ENCODE results near the gene HDHD3.
A peak's percentile ranks its signal among the peaks of the same experiment; 100 is the strongest.

HDHD3 gene

DNA sequence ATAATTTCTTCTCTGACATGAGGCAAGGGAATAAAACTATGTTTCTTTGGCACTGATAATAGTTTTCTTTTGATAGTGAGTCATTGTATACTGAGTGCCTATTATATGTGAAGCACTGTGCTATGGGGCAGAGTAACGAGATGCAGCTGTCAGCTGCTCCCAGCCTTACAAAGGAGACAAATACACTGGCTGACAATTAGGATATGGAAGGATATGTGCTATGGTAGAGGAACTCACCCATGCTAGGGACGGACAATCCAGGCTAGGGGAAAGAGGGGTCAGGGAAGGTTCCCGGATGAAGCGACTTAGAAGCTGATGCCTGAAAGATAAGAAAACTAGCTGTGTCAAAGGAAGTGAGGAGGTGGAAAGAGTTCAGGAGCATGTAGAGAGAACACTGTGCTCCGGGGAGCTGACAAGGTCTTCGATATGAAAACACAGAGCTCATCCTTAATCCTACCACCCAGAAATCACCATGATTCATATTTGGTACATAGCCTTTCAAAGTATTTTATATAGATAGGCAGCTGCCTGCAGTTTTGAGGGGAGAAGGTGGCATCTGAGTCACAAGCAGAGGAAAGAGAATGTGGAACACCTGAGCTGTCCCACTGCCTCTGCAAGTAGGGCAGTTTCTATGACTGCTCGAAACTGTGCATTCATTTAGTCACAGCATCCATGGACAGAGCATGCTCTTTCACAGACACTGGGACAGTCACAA lies 15.3 kb downstream of the HDHD3 start:
- DNase-seq, result peak; percentile 41

DNA sequence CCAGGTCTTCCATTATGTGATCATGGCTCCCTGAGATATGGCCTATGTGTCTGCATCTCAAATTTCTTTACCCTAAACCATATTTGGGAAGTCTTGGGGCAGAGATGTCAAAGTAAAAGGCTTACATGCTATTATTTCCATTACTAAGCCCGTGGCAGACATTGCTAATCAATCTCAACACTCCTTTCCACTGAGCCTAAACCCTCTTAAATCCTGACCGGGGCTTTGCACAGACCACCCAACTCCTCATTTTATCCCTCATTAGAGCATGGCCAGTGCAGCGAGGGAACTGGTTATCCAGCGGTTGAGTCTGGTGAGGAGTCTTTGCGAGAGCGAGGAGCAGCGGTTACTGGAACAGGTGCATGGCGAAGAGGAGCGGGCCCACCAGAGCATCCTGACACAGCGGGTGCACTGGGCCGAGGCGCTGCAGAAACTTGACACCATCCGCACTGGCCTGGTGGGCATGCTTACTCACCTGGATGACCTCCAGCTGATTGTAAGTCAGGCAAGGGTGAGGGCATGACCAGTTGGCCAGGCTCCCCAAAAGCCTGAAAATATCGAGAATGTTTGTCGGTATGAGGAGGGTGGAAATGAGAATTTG lies 16.4 kb downstream of the HDHD3 start:
- no peak for DNase-seq

DNA sequence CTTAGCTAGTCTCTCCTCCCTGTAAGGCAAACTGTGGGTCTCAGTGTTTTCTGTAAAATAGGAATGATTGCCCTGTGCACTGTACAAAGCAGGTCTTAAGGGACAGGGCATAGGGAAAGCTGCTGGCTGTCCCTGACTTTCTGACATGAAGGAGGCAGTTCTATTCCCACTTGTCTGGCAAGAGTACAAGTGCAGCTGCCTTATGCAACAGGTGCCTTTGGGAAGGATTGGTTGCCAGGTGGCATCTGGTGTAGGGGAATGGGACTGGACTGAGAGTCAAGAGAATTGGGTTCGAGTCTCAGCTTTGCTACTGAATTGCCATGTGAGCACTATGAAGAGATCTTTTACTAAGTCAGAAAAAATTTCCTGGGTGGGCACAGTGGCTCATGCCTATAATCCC lies 17.4 kb downstream of the HDHD3 start:
- no peak for DNase-seq

DNA sequence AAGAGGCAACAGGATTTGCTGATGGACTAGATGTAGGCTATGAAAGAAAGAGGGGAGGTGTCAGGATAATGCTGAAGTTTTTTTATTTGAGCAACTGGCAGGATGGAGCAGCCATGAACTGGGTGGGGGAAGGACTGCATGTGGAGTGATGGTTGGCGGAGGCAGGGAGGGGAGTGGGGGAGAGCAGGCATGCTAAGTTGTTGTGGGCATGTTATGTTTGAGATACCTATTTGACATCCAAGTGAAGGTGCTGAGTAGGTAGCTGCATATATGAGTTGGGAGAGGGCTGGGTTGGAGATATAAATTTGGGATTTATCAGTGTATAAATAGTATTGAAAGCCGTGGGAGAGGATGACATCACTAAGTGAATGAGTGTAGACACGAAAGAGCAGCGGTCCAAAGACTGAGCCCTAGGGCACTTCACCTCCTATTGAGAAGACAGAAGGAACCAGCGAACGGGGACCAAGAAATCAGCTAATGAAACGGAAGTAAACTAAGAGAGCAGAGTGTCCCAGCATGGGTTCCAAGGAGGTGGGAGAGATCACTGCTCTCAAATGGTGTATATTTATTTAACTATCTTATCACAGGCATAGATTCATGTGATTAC lies 20.0 kb downstream of the HDHD3 start:
- DNase-seq, result peak; percentile 3

DNA sequence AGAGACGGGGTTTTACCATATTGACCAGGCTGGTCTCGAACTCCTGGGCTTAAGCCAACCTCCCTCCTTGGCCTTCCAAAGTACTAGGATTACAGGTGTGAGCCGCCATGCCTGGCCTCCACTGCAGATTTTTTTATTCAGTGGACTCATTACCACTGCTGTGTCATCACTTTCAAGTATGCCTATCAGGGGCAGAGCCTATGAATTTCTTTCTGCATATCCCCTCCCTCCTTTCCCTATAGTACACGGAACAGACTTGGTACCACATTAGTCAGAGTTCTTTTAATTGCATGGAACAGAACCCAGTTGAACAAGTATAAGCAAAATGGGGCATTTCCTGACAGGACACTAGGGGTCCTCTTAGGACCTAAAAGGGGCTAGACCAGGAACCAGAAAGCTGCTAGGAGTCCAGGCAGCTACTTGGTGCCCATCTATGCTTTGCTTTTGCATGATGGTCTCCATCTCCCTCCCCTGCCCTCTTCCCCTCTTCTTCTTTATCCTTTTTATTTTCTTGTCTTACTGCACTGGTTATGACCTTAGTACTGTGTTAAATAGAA lies 21.7 kb downstream of the HDHD3 start:
- peak; percentile 8 for DNase-seq

DNA sequence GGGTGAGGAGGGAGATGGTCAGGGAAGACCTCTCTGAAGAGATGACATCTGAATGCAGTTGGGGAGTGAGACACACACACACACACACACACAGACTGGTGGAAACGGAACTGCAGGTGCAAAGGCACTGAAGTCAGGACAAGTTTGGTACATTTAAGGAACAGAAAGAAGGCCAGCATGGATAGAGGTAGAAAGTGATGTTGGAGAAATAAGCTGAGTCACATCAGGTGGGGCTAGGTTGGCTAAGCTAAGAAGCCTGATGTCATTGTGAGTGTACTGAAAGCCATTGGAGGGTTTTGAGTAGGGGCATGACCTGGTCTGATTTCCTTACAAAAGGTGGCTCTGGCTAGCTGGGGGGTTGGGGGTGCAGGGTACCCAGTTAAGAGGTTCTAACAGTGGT lies 24.4 kb downstream of the HDHD3 start:
- DNase-seq, result peak; percentile 20

DNA sequence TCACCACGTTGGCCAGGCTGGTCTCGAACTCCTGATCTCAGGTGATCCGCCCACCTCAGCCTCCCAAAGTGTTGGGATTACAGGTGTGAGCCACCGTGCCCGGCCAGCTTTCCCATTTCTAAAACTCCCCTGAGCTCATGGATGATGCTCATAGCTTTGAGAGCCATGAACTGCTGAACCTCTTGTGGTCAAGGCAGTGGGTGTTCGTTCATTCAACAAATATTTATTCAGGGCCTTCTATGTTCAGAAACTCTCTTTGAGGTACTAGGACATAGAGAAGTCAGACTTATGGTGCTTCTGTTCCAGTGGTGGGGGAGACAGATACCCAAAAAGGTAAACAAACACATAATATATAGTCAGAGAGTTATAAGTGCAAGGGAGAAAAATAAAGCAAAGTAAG lies 24.8 kb downstream of the HDHD3 start:
- DNase-seq, result no peak

DNA sequence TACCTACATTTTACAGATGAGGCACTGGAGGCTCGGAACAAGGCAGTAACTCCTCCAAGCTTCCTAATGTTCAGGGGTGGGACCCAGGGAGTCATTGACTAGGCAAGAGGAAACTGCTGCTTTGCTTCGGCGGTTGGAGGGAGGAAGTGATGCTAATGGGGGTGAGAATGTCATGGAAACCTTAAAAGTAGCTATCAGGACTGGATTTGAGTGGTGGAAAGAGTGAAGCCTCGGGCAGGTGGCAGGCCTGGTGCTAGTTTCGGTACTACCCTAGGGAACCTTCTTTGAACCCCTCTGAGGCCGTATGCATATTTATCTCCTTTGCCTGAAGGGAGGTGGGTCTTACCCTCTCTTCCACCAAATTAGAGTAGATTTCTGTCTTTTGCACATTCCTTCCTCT lies 25.8 kb downstream of the HDHD3 start:
- peak; percentile 61 for DNase-seq

DNA sequence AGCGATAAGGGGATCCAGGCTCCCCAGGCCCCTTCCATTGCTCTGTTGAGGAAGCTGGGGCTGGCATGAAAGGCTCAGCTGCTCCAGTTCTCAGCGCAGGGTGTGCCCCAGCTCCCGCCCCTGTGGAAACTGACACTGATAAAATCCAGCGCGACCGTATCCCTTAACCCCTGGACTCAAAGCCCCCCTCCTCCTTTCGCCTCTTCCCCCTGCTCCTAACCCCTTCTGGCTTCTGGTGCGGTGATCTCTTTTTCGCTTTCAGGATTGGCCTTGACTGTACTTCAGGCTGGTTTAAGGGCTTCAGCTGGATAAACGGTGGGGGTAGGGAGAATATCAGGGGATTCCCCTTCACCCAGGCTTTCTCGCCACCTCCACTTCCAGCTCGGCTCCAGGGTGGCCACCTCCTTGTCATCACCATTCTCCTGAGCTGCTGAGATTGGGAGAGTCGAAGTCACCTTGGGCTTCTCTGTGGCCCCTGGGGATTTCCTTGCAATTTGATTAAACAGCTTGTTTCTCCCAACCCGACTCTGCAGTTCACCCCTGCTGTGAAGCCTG lies 26.6 kb downstream of the HDHD3 start:
- peak; percentile 36 for DNase-seq

DNA sequence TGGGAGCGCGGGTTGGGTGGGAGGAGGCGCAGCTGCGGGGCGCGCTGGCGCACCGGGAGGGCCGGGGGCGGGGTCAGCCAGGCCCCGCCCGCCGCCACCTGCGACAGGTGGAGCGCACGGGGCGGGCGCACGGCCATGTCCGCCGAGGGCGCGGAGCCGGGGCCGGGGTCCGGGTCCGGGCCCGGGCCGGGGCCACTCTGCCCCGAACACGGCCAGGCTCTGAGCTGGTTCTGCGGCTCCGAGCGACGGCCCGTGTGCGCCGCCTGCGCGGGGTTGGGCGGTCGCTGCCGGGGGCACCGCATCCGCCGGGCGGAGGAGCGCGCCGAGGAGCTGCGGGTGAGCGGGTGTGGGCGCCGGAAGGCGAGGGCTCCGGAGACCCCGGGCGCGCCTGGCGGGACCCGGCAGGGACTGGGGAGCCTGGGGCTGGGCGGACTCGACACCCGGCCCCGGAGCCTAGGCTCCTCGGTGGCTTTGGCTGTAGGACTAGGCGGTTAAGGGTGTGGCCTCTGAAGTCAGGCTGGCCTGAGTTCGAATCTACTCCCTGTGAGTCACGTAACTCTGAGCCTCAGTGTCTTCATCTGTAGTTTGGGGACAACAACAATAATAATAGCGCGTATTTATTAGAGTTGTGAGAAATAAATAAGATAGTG lies 27.2 kb downstream of the HDHD3 start, which contains the start of gene BSPRY:
TSS of gene BSPRY (plus strand) at position 97 of the 650 bp plus-strand sequence. CDS start at position 136, 39 bp downstream.
- DNase-seq, result peak; percentile 51

DNA sequence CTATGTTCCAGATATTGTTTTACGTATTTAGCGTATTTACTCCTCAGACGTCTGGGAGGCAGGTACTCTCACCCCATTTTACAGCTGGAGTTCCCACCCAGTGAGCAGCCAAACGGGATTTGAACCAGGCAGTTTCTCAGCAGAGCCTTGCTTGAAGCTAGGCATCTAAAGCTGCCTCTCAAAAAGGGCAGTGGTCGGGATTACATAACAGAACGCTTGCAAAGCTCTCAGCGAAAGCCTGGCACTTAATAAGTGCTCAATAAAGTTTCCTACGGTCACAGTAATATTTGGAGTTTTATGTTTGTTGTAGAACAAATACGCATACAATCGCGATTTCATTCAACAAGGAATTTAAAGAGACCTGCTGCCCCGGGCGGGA lies 27.7 kb downstream of the HDHD3 start:
- no peak for DNase-seq

DNA sequence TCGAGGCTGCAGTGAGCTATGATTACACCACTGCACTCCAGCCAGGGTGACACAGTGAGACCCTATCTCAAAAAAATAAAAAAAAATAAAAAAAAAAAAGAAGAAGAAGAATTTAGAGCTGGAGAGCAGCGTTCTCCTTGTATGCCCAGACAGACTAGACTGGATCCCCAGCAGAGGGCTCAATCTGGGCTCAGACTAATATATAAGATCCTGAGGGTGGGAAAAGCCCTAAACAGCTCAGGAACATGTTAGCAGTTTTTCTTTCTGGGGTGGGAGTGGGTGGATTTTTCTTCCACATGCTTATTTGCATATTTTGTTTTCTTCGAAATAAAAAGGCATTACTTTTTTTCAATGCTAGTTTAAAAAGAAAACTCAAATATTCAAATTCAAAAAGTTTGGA lies 28.3 kb downstream of the HDHD3 start:
- no peak for DNase-seq

DNA sequence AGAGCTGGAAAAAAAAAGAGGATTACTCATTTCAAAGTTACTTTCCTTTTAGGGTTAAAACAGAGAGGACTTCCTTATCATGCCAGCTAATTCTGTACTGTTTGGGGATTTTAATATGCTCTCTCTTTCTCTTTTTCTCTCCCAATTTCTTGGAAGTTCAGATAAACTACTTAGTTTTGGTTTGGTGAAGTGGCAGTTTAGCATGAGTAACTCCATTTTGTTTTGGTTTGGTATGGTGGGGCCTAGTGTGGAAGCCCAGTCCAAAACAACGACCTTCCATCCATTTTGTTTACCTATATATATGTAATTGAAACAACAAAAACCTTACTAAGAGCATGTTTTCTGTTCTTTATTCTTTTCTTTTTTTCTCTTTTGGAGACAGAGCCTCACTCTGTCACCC lies 31.1 kb downstream of the HDHD3 start:
- DNase-seq, result no peak

DNA sequence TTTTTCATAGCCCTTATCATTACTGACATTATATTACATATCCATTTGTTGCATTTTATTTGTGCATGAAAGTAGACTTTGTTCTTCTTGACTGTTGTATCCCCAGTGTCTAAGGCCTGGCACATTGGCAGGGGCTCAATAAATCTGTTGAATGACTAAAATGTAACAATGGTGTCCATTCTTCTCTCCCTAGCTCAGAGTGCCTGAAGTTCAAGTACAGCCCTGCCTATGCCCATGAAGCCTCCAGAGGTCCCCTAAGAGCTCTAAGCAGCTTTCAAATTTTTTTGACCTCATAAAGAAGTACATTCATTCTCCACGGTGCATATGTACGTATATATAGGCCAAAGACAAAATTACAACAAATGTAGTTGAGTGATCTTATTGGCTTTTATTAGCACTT lies 31.6 kb downstream of the HDHD3 start:
- DNase-seq, result no peak

DNA sequence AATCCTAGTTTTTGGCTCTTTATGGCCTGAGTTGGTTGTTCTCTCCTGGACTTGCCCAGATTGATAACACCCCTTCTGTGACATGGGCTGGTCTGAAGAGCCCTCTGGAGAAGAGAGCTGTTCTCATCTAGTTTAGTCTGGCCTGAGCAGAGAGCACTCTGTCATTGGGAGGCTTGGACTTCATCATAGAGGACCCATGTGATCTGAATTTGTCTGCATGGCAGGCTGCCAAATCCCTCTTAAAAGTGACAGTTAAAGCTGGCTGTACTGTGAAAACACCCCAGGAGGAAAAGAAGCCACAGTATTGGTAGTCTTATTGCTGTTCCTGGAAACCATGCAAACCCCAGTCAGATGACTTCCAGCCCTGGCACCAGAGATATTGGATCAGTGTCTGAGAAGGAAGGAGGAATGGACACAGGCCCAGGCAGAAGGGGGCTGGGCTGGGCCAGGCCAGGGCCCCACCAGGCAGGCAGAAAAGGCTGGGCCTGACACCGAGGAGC lies 33.0 kb downstream of the HDHD3 start:
- no peak for DNase-seq

DNA sequence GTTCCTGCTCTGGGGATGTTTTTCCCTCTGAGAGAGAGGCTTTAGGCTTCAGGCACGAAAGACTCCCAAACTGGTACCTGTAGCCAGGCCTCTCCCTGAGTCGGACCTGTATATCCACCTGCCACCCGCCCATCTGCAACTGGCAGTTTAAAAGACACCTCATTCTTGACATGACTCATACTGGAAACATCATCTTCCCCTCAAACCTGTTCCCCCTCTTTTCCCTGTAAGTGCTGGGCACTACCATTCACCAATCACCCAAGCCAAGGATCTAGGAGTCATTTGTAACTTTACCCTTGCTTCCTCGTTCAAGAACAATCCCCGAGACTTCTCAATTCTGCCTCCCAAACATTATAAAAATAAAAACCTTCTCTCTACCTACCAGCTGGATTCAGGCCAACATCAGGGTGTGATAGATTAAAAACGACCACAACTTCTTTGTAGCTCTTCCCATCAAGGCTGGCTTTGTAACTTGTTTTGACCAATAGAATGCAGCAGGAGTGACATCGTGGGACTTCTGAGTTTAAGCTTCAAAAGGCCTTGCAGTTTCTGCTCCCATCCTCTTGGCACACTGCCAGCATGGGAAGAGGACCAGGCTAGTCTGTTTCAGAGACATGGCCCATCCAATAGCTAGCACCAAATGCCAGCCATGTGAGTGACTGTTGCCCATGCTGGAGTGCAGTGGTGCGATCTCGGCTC lies 34.9 kb downstream of the HDHD3 start:
- no peak for DNase-seq

DNA sequence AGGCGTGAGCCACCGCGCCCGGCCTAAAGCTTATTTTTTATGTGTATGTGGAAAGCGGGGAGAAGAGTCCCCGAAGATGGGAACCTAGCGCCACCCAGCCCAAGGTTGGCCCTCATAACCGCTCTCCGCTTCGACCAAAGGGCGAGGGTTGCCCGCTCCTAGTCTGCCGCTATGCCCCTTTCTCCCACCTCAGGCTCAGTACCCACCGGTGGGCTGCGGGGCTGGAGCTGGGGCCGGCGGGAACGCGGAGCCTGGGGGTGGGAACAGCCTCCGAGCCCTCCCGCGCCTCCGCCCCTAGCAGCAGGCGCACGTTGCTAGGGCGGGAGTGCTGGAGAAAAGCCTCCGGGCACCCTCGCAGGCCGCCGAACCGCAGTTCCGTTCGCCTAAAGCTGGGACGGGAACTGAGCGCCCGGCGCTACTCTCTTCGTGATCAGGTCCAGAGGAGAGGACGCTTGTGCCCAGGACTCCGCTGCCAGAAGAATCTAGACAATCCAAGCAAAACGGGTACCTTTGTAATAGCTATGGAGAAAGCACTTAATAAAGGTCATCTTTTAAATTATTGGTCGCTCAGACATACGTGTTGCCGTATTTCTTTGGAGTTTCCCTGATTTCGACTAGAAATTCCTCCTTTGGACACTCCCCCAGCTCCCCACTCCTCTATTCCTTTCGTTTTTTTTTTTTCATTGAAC lies 36.6 kb downstream of the HDHD3 start, which contains the start of gene WDR31:
TSS of gene WDR31 (minus strand) at position 265 of the 689 bp plus-strand sequence. CDS start 8,253 bp downstream, outside the sequence.
- DNase-seq, result peak; percentile 90

DNA sequence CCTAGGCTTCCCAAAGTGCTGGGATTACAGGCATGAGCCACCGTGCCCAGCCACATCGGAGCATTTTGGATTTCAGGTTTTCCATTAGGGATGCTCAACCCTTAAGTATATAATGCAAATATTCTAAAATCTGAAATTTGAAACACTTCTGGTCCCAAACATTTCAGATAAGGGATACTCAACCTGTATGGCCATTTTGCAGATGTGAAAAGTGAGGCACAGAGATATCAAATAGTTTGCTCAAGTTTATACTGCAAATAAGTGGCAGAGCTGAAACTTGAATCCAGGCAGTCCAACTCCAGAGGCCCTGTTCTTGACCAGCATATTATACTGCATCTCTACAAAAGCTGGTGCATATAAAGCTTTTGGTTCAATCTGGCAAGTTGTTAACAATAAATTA lies 39.1 kb downstream of the HDHD3 start:
- no peak for DNase-seq

DNA sequence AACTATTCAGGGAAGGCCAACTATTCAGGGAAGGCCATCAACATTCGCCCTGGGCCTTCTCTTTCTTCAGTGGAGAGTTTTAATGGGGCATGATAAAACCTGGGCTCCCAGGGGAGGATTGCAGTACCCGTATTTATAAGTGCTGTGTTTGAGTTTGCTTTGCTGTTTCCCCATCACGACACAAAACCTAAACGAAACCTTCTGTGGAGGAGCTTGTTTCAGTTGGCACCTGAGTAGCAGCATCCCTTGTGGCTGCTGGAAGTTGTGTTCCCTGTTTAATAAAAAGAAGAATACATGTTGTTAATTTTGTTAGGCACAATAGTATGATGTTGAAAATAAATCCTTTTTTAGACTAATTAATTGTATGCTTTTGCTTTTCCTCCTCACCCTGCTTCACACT lies 45.0 kb downstream of the HDHD3 start:
- no peak for DNase-seq

DNA sequence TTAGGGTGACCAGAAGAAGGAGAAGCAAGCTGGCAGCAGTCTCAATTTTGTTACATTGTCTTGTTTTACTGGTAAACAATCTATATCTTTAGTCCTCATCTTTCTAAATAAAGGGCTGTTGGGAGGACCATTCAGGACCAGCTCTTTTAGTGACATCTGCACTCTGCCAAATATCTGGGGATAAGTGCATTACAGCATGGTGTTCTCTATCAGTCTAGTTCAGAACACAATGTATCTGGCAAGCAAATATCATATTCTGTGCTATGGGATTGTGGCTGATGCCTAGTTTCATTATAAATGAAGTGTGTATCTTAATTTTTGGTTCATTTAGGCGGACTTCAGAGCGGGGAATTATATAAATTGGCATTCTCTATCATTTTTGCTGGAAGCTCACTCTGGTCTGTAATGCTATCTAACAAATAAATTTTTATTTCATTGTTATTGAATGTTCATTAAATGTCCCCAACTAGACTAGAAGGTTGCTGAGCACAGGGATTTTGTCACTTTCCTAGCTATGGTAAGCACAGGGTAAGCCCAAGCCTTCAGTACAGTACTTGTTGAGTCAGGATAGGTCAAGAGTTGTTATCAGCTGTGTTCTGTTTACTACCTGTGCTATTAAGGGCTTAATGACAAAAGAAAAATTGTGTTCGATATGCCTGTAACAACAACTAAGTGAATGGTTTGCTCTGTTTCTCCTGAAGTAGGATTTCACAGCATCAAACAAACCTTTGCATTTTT lies 48.6 kb downstream of the HDHD3 start:
- no peak for DNase-seq

DNA sequence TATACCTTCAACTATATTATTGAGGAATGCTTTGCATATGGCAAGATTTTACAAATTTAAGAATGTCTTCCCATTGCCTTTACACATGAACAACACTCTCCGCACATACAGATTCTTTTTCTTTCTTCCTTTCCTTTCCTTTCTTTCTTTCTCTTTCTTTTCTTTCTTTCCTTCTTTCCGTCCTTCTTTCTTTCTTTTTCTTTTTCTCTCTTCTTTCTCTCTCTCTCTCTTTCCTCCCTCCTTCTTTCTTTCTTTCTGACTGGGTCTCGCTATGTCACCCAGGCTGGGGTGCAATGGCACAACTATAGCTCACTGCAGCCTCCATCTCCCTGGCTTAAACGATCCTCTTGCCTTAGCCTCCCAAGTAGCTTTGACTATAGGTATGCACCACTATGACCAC lies 50.6 kb downstream of the HDHD3 start:
- DNase-seq, result no peak

All from stimulated activated CD8-positive, alpha-beta memory T cell treated with anti-CD3 and anti-CD28 coated beads, Interleukin-4, amount 100 ng/mL, for 48 hours (primary cell).